Activated CD4-positive, alpha-beta memory T cell treated with anti-CD3 and anti-CD28 coated beads for 36 hours (primary cell): ENCODE measurements around the gene METTL5. TPM values are rescaled to one million over a fixed set of nuclear protein-coding genes. Genes with fewer than 3 reads are reported as not detected.

ENCODE experiments used
- total RNA-seq, 2 experiments: library from RNA; stranded (reverse); gene quantifications; one replicate each; pipeline ENCODE4 v1.2.3, GENCODE V29; 2021

The METTL5 gene
- total RNA-seq, 2 experiments from 2014 or later, result 109 to 110 TPM

Other genes with a start within 250 kb of the METTL5 start
- 10 to 100 TPM; 52.3 to 55.3 TPM for gene PPIG, start 240.6 kb downstream of the METTL5 start, total RNA-seq
- gene CFAP210, start 130.5 kb downstream of the METTL5 start, total RNA-seq, result not detected
- gene PHOSPHO2, start 130.4 kb downstream of the METTL5 start, total RNA-seq, result 1 to 10 TPM; 2.6 to 3.4 TPM
- 1 to 10 TPM; 3.1 to 3.9 TPM for gene KLHL23, start 91.1 kb downstream of the METTL5 start, total RNA-seq
- gene SSB, start 26.0 kb downstream of the METTL5 start, total RNA-seq, result 100 to 1,000 TPM; 112 to 120 TPM
- gene UBR3, start 2.5 kb upstream of the METTL5 start, total RNA-seq, result 10 to 100 TPM; 16.2 to 18.1 TPM